NCI-H460 (cell line): ENCODE data around the gene PRRX2. TPM values are rescaled to one million over a fixed set of nuclear protein-coding genes. Genes with fewer than 3 reads are reported as not detected.
"Not testable (repeated sequence)": the region's sequence is repeated elsewhere in the genome, so short reads cannot be mapped to it uniquely, and the experiment has no call there.

Experiments used
- DNase-seq: peaks from one replicate; pipeline ENCODE4 v3.0.0-alpha.2; 2016; ENCODE audit warnings: low read depth; ENCODE audit errors: extremely low read depth
- total RNA-seq: library from RNA; depleted of rRNA; stranded (reverse); fragments of >200 nt; shearing (Covaris generic); gene quantifications from 2 replicates; pipeline ENCODE4 v1.2.3, GENCODE V29; 2014

PRRX2 gene
- total RNA-seq, 1 experiment from 2014 or later: 5.1 TPM

- DNase-seq: no peak
Measured at GRCh38 chr9:129635099-129636065, 30.1 kb upstream of the PRRX2 start.

- DNase-seq: not testable (repeated sequence)
Measured at GRCh38 chr9:129636343-129636742, 29.1 kb upstream of the PRRX2 start.

DNA sequence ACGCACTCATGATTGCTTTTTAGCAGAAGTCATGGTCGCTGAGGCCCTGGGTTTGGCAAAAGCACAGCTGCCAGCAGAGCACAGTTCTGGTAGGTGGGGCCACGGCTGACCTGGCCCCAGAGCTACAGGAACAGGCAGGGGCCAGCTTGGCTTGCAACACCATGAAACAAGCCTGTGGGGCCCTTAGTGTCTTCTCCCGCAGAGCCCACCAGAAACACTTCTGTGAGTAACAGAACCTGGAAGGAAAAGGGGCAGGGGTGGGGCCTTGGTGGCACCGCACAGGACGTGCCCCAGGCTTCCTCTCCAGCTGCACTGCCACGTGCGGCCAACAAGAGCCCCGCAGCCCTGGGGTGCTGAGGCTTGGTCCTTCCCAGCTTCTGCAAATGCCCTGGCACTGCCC lies 28.3 kb upstream of the PRRX2 start:
- no peak for DNase-seq

GRCh38 chr9:129637673-129638439 lies 27.6 kb upstream of the PRRX2 start:
- DNase-seq: no peak

DNA sequence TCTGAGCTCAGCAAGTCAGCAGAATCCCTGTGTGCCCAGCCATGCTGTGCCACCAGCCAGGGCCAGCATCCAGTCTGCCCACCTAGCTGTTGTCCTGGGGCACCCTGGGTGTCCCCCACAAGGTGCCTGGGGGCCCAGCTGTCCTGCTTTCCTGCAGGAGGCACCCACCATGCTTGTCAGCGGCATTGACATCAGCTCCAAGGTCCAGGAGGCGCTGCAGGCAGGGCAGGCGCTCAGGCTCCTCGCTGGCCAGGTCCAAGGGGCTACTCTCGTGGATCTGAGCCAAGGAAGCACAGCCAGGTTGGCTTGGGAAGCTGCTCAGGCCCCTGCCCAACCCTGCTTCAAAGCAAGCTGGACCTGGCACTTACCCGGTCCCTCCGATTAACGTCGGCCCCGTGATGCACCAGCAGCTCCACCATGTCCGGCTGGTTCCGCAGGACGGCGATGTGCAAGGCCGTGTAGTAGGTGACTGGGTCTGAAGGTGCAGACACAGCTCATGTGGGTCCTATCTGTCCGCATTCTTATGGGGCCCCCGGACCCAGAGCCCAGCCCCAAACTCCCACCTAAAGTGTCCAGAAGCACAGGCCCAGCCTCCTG lies 26.3 kb upstream of the PRRX2 start:
- no peak for DNase-seq

DNA sequence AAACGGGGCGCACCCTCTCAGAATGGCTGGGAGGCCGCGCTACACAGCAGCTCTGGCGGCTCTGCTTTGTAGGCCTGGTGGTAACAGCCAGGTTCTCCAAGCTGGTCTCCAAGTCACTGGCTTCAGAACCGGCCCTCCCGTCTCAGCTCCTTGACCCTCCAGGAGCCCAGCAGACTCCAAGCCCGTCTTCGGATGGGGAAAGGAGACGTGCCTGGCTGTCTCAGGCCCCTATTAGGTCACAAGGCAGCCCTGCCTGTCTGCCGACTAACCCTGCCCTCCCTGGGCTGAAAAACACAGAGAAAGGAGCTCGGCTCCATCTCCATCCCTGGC lies 25.7 kb upstream of the PRRX2 start:
- DNase-seq: no peak

DNA sequence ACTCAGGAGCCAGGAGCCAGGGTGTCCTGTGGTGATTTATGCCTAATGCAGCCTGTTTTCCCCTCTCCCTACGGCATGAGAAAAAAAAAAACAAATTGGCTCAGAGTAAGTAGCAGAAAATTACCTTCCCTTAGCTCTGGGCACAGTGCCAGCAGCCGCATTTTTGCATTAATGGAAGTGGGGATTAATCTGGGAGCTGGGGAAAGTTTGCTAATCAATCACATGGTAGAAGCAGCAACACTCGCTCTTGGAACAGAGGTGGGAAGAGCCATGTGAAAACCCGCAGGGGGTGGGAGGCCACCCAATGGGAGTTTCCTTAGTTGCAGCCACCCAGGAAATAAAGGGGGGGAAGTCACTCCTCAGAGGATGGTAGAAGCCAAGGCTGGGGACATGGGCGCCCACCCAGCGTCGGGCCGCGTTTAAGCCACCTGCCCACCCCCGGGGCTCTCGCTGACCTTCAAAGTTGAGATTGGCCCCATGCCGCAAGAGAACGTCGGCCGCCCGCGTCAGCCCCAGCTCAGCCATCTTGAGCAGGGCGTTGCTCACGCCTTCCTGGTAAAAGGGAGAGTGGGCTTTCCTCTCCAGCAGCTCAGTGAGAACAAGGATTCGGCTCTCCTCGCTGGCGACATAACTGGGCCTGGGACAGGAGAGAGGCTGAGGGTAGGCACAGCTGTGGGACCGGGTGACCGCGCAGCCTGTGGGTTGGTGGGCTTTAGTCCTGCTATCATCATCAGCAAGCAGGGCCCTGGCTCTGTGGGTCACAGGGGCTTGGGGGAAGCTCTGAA lies 25.2 kb upstream of the PRRX2 start:
- no peak for DNase-seq

GRCh38 chr9:129640871-129641749 lies 24.3 kb upstream of the PRRX2 start:
- DNase-seq: no peak

GRCh38 chr9:129641750-129642585 lies 23.5 kb upstream of the PRRX2 start, which contains the start of gene ASB6:
Gene ASB6, minus strand, starts transcription at chr9:129642151. Its CDS starts 152 bp downstream, at chr9:129641999.
- peak; percentile 95 for DNase-seq

- DNase-seq: no peak
Measured at GRCh38 chr9:129643706-129644105, 21.7 kb upstream of the PRRX2 start.

DNA sequence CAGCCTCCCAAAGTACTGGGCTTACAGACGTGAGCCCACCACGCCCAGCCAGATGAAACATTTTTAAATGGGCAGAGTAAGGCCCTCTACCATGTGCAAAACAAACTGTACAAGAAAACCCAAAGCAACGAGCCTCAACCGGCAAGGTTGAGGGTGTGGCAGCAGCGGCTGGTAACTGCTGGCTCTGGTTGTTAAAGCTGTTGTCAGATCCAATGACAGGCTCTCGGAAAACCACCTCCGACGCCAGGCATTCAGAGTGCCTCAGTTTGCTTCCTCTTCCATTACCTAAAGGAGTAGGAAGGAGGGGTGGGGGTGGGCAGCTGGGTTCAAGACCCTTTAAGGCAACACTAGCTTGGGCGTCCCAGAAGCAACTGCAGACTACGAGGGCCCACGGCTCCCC lies 21.1 kb upstream of the PRRX2 start:
- no peak for DNase-seq

DNA sequence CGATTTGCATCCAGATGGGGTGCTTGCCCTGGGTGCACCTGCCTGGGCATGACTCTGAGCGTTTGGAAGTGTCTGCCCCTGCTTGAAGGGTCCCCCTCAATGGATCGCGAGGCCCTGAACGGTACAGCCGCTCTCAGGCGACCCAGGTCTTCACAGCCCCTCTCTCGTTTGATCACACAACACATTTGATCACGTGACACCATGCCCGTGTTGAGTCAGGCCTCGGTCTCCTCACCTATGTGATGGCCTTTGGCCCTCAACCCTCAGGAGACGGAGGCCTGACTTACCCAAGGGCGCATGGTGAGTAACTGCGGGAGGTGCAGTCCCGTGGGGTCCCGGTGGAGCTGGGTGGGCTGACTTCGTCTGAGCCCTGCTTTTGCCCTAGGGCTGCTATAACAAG lies 20.5 kb upstream of the PRRX2 start:
- no peak for DNase-seq

DNA sequence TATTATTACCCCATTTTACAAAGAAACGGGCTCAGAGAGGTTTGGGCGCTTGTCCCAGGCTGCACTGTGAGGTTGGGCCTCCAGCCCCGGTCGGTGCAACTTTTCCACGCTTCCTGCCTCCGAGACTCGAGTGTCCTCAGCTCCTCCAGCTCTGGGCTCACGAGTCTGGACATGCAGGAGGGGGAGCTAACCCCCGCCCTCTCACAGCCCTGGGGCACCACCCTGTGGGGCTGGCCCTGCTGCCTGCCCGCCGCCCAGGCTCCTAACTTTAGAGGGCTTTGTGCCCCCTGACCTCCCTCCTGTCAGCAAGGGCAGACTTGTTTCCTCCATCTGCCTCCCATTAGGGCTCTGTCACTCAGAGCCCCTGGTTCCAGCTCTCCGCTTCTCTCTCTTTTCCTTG lies 19.2 kb upstream of the PRRX2 start:
- no peak for DNase-seq

- no peak for DNase-seq
Measured at GRCh38 chr9:129646654-129647053, 18.8 kb upstream of the PRRX2 start.

DNA sequence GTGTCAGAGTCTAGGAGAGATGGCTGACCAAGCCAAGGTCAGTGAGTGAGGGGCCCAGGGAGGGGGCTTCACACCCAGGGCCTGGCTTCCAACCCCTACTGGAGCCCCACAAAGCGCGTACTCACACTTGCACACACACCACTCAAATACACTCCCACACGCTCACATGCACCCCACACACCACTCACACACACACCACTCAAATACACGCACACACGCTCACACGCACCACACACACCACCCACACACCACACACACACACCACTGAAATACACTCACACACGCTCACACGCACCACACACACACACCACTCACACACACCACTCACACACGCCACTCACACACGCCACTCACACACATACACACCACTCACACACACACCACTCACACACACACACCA lies 17.8 kb upstream of the PRRX2 start:
- DNase-seq: no peak

- DNase-seq: no peak
Measured at GRCh38 chr9:129648092-129648763, 17.2 kb upstream of the PRRX2 start.

- no peak for DNase-seq
Measured at GRCh38 chr9:129648764-129649115, 16.7 kb upstream of the PRRX2 start.
